ENCODE measurements around the gene XIST. TPM values are rescaled to one million over a fixed set of nuclear protein-coding genes. Genes with fewer than 3 reads are reported as not detected.
"Not testable (repeated sequence)": the region's sequence is repeated elsewhere in the genome, so short reads cannot be mapped to it uniquely, and the experiment has no call there.

XIST gene
- total and polyA plus RNA-seq, 9 of the 15 experiments (the other 6 are each of a cell fraction or from before 2014, with no cell fraction given): 22.4 to 160 (median 55.5) TPM

DNA sequence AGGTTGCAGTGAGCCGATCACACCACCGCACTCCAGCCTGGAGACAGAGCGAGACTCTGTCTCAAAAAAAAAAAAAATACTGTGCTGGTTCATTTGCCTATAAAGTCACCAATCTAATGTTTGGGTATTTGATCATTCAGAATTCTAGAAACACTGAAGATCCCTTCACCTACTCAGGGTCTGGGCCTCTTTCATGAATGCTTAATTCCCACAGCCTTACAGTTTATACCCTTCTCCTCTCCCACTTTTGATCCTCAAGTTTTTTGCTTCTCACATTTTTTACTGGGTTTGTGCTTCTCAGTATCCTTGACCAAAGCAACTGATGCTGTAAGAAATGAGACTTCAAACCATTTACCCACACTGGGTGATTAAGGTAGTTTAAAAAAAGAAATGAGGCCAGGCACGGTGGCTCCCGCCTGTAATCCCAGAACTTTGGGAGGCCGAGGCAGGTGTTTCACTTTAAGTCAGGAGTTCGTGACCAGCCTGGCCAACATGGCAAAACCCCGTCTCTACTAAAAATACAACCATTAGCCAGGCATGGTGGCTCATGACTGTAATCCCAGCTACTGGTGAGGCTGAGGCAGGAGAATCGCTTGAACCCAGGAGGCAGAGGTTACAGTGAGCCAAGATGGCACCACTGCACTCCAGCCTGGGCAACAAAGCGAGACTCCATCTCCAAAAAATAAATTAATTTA, 32.5 kb downstream of the XIST start:
- CTCF ChIA-PET (ENCODE audit: low intra/inter-chr PET ratio); H3K4me2 ChIP-seq (ENCODE audit: insufficient read depth, low read length); intact Hi-C loops (cut with micrococcal nuclease); FAIRE-seq; H3K27me3 ChIP-seq (ENCODE audit: control insufficient read depth in 2 of 2, insufficient read depth in 2 of 2, low read length in 2 of 2); H3K4me3 ChIP-seq; H3K27ac ChIP-seq (ENCODE audit: extremely low read depth, low read depth, low read length); DNase-seq (ENCODE audit: extremely low read depth in 1 of 4, low spot score in 3 of 4); H4K20me1 ChIP-seq (replicated peaks; ENCODE audit: control insufficient read depth, insufficient read depth, low read length); ATAC-seq; H3K4me1 ChIP-seq (replicated peaks in 1 of 2; ENCODE audit: control insufficient read depth in 2 of 2, insufficient read depth in 2 of 2, low read length in 2 of 2); in situ Hi-C loops (cut with MboI); H3K79me2 ChIP-seq (ENCODE audit: control insufficient read depth, insufficient read depth, low read length); BruUV-seq (replicated peaks); H3K9me1 ChIP-seq (ENCODE audit: control insufficient read depth, insufficient read depth, low read length); H3K9me3 ChIP-seq (replicated peaks; ENCODE audit: control insufficient read depth, insufficient read depth, low read depth, low read length); H3K9ac ChIP-seq (ENCODE audit: insufficient read depth in 1 of 2, low read depth in 2 of 2, low read length in 2 of 2); H2AFZ ChIP-seq (ENCODE audit: low read depth, low read length): not testable (repeated sequence)
- 41% methylated on average over 9 of the region's 10 CpGs for WGBS (ENCODE audit: insufficient coverage, low coverage, missing lambda C conversion rate)
- H3K36me3 ChIP-seq (ENCODE audit: control insufficient read depth, insufficient read depth, low read length): peaks cover 30% of the 10 kb centered on the region; the same call in 2 of the 3 replicates
- POLR2A ChIA-PET: interaction anchor here (0.8 kb wide), 1 partner anchor 145 kb away, joined by 3 read pairs; no protein-coding TSS in a partner anchor

DNA sequence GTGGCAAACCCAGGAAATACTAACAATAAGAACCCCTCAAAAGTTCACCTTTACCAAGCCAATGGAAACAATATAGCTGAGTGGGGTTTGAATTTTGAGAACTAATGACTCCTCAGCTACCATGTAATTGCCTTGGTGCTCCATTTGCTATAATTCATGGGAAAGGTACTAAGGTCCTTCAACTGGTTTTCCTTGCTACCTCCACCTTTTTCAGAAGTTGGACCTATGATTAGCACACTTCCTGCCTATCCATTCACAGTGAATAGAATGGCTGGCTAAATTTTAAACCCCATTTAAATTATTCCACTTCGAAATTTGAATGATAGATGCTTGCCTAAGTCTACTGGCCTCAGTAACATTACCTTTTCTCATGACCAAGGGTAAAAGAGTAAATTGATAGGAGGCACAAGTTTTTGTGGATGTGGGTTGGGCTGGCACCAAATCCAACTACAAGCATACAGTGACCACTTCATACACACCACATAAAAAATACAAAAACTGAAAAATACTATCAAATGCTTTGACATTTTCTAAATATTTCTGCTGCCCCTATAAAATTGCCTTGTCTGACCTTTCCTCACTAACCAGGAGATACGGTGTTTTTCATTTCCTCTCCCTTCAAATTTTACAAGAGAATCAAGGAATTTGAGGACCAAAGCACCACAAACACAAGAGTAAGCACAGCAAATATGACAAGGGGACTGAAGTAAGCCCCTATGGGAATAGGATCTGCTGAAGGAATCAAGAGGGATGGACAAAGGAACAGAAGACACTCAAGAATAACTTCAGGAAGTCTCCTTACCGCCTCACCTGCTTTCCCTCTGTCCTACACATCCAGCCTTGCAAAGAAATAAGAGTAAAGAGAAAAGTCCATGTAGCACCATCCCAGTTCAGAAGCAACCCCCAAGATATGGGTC, 34.1 kb downstream of the XIST start:
- no peak for FAIRE-seq
- TF ChIP-seq HDAC3 (IDR thresholded peaks at IDR 0.05; ENCODE audit: borderline replicate concordance, partially characterized antibody): no peak
- no peak for TF ChIP-seq GABPA (tag; conservative IDR thresholded peaks at IDR 0.05; ENCODE audit: low read depth)
- no peak for TF ChIP-seq DIDO1 (tag; IDR thresholded peaks at IDR 0.05; ENCODE audit: low read depth)
- TF ChIP-seq, protein P1, sequence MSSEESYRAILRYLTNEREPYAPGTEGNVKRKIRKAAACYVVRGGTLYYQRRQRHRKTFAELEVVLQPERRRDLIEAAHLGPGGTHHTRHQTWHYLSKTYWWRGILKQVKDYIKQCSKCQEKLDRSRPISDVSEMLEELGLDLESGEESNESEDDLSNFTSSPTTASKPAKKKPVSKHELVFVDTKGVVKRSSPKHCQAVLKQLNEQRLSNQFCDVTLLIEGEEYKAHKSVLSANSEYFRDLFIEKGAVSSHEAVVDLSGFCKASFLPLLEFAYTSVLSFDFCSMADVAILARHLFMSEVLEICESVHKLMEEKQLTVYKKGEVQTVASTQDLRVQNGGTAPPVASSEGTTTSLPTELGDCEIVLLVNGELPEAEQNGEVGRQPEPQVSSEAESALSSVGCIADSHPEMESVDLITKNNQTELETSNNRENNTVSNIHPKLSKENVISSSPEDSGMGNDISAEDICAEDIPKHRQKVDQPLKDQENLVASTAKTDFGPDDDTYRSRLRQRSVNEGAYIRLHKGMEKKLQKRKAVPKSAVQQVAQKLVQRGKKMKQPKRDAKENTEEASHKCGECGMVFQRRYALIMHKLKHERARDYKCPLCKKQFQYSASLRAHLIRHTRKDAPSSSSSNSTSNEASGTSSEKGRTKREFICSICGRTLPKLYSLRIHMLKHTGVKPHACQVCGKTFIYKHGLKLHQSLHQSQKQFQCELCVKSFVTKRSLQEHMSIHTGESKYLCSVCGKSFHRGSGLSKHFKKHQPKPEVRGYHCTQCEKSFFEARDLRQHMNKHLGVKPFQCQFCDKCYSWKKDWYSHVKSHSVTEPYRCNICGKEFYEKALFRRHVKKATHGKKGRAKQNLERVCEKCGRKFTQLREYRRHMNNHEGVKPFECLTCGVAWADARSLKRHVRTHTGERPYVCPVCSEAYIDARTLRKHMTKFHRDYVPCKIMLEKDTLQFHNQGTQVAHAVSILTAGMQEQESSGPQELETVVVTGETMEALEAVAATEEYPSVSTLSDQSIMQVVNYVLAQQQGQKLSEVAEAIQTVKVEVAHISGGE (CRISPR knock-in tag; IDR thresholded peaks at IDR 0.05): no peak
- TF ChIP-seq, protein P2, sequence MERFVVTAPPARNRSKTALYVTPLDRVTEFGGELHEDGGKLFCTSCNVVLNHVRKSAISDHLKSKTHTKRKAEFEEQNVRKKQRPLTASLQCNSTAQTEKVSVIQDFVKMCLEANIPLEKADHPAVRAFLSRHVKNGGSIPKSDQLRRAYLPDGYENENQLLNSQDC (CRISPR knock-in tag; IDR thresholded peaks at IDR 0.05): no peak
- TF ChIP-seq NFIC (IDR thresholded peaks at IDR 0.05): no peak

More for the DNA sequence above, 34.1 kb downstream of the XIST start:
- no peak for ATAC-seq
- no peak overlapping the region for H3K27ac ChIP-seq (ENCODE audit: extremely low read depth, low read depth, low read length)
- H3K27me3 ChIP-seq (ENCODE audit: control insufficient read depth in 2 of 2, insufficient read depth in 2 of 2, low read length in 2 of 2): no peaks in the 10 kb centered on the region
- H3K9me1 ChIP-seq (ENCODE audit: control insufficient read depth, insufficient read depth, low read length): no peaks in the 10 kb centered on the region
- H3K4me2 ChIP-seq (ENCODE audit: insufficient read depth, low read length): no peak overlapping the region
- peaks cover 14% of the 10 kb centered on the region; the same call in 1 of the 3 replicates for H3K36me3 ChIP-seq (ENCODE audit: control insufficient read depth, insufficient read depth, low read length)
- no peak for DNase-seq (ENCODE audit: extremely low read depth in 1 of 4, low spot score in 3 of 4)
- H3K4me1 ChIP-seq (replicated peaks in 1 of 2; ENCODE audit: control insufficient read depth in 2 of 2, insufficient read depth in 2 of 2, low read length in 2 of 2): no peaks in the 10 kb centered on the region
- ChIA-PET POLR2A (no interaction called here), CTCF (ENCODE audit: low intra/inter-chr PET ratio) (no interaction called here)
- in situ Hi-C loops (cut with MboI): no loop called here
- H3K9ac ChIP-seq (ENCODE audit: insufficient read depth in 1 of 2, low read depth in 2 of 2, low read length in 2 of 2): no peak overlapping the region
- BruUV-seq (replicated peaks): no TSS peak
- intact Hi-C loops (cut with micrococcal nuclease): no loop called here
- no peaks in the 10 kb centered on the region for H4K20me1 ChIP-seq (replicated peaks; ENCODE audit: control insufficient read depth, insufficient read depth, low read length)
- H3K79me2 ChIP-seq (ENCODE audit: control insufficient read depth, insufficient read depth, low read length): no peaks in the 10 kb centered on the region
- no peak overlapping the region for H3K4me3 ChIP-seq
- WGBS (ENCODE audit: insufficient coverage, low coverage, missing lambda C conversion rate): 4% methylated on average over 3 of the region's 3 CpGs
- no peak overlapping the region for H2AFZ ChIP-seq (ENCODE audit: low read depth, low read length)
- no peaks in the 10 kb centered on the region for H3K9me3 ChIP-seq (replicated peaks; ENCODE audit: control insufficient read depth, insufficient read depth, low read depth, low read length)

All from K562 (cell line).